Measurements from ENCODE around the gene JSRP1.

JSRP1 gene

GRCh38 chr19:2210987-2211740, 45.1 kb downstream of the JSRP1 start:
- no peak for TF ChIP-seq CTCF (conservative IDR thresholded peaks at IDR 0.05)
- no peak overlapping the region for H3K27ac ChIP-seq

GRCh38 chr19:2210206-2210605, 46.0 kb downstream of the JSRP1 start:
- no peak for TF ChIP-seq CTCF (conservative IDR thresholded peaks at IDR 0.05)
- H3K27ac ChIP-seq: no peak overlapping the region

GRCh38 chr19:2209408-2209807, 46.8 kb downstream of the JSRP1 start:
- no peak for TF ChIP-seq CTCF (conservative IDR thresholded peaks at IDR 0.05)
- no peak overlapping the region for H3K27ac ChIP-seq

- H3K27ac ChIP-seq: no peak overlapping the region
- TF ChIP-seq CTCF (conservative IDR thresholded peaks at IDR 0.05): no peak
Observed at GRCh38 chr19:2208975-2209374, 47.2 kb downstream of the JSRP1 start.

- H3K27ac ChIP-seq: no peak overlapping the region
- TF ChIP-seq CTCF (conservative IDR thresholded peaks at IDR 0.05): no peak
Observed at GRCh38 chr19:2207991-2208860, 48.0 kb downstream of the JSRP1 start.

GRCh38 chr19:2207008-2207407, 49.2 kb downstream of the JSRP1 start:
- H3K27ac ChIP-seq: 0 out of 2 replicates have a peak overlapping the region, but pooled peaks have one; percentile 2
- TF ChIP-seq CTCF (conservative IDR thresholded peaks at IDR 0.05): no peak

GRCh38 chr19:2202366-2202765, 53.9 kb downstream of the JSRP1 start:
- H3K27ac ChIP-seq: peak overlapping the region; percentile 84; the same call in 1 of the 2 replicates
- TF ChIP-seq CTCF (conservative IDR thresholded peaks at IDR 0.05): no peak
